ENCODE results near the gene PTGIS.

PTGIS gene

DNA sequence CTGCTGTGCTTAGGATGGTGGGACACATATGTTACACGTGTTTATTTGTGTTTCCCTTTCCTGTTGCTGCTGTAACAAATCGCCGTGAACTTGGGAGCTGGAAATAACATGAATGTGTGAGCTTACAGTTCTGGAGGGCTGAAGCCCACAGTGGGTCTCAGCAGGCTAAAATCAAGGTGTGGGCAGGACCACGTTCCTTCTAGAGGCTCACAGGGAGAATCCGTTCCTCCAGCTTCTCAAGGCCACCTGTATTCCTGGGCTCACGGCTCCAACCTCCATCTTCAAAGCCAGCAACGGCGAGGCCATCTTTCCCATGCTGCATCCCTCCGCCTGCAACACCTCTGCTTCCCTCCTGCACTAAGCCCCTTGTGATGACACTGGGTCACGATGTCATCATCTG is 27.4 kb upstream of the PTGIS start:
- DNase-seq, result no peak

DNA sequence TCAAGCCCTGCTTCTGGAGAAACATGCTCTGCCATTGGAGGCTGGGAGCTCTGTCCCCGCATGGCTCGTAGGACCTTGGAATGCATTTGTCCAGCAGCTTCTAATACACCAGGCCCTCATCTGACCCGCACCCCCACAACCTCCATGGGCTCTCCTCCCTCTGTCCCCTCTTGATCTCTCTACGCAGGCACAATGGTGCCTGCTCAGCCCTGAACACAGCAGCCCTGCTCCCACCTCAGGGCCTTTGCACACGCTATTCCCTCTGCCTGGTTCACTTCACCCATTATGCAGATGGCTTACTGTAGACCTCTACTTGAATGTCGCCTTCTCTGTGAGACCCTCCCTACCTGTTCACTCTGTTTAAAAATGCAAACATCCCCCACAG is 27.0 kb upstream of the PTGIS start:
- DNase-seq, result no peak

DNA sequence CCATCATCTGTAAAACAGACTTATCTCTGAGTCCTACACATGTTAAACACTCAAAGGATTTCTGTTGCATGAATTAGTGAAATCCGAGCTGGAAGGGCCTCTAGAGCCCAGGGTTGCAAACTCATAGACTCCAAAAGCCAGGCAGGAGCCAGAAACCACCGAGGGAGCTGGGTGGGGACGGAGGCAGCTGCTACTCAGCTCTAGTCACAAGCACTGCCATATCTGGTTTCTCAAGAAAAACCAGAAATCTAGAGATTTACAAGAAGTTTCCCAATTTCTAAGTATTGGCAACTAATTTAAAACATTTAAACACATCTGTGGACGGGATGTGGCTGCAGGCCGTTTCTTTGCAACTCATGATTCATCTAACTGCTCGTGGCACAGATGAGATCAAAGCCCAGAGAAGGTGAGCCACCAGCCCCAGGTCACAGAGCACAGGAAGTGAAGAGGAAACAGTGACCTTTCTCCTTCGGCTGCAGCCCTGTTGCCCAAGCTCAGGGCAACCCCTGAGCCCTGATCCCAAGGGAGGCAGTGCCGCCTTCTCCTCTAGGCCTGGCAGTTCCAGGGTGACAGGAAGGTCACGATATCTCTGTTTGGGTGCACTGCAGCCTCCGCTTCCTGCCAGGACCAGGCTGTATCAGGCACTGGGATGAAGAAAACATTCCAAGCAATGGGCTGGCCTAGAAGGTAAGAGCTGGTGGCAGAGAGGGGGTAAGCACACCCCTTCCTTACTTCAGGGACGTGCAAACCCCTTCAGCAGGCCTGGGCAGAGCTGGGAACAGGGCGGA is 26.4 kb upstream of the PTGIS start:
- DNase-seq, result peak; percentile 33

DNA sequence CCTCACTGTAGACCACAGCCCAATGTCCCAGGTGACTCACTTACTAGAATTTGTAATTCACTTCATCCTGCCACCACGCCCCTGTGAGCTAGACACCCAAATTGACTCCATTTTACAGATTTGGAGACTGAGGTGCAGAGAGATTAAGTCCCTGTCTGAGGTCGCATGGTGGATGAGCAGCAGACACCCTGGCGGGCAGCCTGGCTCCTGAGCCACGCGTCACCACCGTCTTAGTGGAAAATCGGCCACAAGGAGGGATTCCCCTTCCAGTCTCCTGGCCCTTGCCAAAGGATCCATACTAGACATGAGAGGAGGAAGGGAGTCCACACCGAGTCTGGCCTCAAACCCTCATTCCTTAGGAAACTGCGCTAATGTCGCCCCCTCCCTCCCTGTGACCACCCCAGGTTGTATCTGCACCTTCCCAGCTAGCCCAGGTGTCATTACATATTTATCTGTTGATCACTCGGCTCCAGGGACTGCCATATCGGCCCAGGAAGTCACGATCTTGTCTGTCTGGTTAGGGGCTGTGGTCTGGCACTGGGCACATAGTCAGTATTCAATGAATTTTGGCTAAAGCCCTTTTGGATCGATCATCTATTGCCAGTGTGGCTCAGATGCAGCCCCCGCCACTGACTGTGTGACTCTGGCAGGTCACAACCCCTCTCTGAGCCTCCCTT is 25.7 kb upstream of the PTGIS start:
- DNase-seq, result no peak

DNA sequence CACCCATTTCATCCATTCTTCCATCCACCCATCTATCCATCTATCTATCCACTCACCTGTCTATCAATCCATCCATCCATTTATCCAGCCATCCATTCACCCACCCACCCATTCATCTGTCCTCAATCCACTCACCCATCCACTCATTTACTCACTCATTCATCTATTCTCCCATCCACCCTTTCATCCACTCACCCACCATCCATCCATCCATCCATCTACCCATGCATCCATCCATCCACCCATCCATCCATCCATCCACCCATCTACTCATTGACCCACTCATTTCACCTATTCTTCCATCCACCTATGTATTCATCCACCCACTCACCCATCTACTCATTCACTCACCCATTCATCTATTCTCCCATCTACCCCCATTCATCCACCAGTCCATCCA is 24.2 kb upstream of the PTGIS start:
- no peak for DNase-seq

DNA sequence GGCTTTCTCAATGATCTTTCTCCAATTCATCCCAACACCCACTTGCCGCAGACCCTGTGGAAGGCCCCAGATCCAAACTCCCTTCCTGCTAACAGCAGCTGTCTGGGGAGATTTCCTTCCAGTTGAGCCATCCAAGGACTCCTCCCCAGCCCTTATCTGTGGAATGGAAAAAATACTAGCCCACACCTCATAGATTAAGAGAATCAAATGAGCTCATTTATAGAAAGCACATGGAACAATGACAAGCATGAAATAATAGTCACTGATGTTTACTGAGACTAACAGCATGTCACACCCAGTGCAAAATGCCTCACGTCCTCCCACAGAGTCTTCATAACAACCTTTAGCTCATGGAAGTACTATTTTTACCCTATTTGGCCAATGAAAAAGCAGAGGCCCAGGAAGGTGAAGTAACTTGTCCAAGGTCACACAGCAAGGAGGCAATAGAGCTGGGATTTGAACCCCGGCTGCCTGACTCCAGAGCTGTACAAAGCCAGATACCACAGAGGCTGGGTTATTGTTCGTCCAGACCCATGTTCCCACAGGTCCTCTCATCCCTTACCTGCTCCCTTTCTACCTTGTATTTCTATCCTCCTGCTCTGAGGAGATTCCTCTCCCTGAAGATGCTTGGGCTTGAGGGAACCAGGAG is 23.4 kb upstream of the PTGIS start:
- DNase-seq, result no peak

DNA sequence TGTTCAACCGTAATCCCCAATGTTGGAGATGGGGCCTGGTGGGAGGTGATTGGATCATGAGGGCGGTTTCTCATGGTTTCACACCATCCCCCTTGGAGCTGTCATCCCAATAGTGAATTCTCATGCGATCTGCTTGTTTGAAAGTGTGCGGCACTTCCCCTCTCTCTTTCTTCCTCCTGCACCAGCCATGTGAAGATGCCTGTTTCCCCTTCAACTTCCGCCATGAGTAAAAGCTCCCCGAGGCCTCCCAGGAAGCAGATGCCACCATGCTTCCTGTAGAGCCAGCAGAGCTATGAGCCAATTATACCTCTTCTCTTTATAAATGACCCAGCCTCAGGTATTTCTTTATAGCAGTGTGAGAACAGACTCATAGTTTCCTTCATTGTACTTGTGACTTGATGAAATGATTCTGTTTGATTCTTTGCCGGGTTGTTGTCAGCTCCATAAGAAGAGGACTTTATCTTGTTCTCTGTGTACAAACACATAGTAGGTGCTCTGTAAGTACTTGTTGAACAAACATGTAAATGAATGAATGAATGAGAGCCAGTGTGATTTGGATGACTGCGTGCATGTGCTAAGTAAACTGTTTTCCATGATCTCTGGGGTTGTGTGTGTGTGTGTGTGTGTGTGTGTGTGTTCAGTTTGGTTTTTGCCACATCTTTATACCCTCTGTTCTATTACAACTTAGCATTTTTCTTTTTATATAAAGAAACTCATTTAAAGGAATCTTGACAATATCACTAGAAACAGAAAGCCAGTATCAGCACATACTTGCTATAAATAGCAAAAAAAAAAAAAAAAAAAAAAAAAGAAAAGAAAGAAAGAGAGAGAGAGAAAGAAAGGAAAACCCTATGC is 22.5 kb upstream of the PTGIS start:
- DNase-seq, result no peak

DNA sequence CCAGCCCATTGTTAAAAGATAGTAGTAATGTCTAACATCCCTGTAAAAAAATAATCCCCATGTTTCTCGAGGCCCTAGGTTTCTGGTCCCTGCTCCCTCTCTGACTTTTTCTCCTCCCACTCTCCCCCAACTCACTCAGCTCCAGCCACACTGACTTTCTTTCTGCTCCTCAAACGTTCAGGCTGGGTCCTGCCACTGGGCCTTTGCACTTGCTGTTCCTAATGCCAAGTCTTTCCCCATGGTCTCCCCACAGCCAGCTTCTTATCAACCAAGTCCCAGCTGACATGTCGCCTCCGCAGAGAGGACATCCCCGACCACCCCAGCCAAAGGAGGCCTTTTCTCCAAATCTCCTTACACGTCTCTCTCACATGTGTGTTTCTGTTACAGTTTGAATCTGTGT is 21.8 kb upstream of the PTGIS start:
- no peak for DNase-seq

DNA sequence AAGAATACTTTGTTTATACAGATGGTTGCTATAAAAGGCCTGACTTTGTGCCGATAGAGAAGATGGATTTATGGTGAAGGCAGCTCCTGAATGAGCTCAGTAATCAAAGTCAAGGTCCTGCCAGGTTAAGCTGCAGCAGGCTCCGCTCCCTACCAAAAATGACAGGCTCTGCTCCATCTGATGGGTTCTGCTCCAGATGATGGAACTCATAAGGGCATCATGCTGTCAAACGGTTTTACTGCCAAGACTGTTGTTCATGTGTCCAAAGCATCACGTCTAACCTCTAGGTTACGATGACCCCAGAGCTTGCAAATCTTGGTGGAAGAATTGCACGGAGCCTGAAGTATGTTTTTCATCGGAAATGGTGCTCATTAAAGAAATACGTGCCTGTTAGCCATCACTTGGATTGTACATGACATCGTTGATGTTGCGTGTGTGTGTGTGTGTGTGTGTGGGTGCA is 19.2 kb upstream of the PTGIS start:
- DNase-seq, result no peak

DNA sequence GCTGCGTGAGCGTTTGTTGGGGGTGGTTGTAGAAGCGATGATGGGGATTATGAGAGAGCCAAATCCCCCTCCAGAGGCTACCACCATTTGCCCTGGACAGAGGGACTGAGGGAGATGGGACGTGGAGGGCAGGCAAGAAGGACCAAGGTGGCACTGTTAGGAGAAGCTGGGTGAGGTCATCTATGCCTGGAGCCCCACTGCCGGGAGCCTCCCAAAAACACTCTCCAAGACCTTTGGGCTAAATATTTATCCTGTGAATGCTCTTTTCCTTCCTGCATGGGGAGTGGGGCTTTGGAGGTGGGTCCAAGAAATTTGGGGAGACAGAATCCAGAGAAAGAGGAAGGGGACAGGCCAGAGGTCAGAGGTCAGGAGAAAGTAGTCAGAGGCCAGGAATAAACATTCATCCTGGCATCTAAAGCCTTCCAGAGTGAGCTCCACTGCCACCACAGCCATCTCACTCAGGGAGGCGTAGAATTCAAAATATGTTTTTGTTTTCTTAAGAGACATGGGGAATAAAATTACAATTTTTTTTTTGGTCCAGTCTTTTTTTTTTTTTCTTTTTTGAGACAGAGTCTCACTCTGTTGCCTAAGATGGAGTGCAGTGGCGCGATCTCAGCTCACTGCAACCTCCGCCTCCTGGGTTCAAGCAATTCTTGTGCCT is 17.8 kb upstream of the PTGIS start:
- no peak for DNase-seq

DNA sequence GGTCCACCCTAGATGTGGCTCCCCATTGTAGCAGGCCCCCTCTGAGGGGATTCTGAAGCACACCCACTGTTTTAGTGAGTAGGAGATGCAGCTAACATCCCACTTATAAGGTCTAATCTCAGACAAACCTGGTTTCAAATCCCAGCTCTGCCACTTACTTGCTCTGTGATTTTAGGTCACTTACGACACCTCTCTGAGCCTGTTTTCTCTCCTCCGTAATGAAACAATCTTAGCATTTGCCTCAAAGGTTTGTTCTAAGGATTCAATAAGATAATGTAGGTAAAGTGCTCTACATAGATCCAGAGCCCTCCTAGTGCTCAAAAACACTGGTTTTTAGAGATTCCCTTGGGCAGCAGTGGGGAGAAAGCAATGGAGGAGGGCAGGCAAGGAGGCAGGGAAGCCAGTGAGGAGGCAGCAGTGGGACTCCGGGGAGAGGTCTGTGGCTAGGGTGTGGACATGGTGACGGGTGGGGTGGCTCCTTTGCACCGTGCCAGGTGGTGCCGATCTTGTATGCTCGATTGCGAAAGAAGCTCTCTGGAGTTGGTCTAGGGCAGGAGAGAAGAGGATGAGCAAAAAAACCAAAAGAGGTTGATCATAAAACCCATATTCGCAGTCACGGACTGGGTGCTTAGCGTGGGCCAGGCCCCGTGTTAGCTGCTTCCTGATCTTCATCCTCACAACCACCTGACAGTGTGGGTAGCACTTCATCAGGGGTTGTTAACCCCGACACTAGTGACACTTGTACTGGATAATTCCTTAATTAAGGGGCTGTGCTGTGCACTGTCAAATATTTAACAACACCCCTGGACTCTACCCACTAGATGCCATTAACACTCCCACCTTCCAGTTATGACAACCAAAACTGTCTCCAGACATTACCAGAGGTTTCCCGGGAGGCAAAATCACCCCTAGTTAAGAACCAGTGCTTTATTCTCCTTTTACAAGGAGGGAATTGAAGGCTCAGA is 16.8 kb upstream of the PTGIS start:
- DNase-seq, result no peak

DNA sequence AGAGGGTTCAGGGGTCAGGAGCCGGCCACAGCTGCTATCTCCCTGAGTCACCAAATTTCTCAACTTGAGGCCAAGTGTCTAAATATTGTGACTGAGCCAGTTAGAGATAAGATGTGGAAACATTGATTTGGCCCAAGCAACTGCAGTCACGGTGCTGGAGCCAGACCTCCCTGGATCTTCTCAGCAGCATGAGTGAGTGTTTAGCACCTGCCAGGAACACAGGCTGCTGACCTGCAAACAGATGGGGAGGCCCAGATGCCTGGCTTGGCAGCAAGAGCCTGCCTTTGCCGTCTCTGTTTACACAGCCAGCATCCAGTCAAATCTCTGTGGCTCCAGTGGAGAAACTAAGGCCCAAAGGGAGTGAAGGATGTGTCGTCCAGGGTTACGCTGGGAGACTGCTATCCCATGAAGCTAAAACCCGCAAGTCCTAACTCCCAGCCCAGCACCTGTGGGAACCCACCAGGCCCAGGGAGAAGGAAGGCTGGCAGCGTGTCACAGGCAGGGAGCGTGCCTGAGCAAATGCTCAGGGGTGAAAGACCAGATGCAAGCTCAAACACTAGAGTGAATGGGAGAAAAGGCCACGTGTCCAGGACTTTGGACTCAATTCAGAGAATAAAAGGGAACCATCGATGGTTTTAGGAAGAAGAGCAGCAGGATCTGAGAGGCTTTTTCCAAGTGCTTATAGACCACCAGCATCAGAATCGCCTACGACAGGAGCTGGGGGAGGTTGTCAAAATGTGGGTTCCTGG is 15.9 kb upstream of the PTGIS start:
- DNase-seq, result no peak

DNA sequence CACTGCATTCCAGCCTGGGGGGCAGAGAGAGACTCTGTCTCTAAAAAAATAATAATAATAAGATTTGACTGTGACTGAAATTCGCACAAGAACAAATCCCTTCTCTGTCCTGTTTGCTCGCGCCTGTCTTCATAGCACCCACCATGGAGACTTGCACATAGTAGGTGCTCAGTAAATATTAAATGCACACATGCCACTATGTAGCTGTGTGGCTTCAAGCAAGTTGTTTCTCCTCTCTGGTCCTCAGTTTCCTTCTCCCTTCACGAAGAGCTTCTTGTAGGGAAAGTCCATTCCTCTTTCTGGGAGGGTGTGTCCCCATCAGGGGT is 15.4 kb upstream of the PTGIS start:
- DNase-seq, result no peak

DNA sequence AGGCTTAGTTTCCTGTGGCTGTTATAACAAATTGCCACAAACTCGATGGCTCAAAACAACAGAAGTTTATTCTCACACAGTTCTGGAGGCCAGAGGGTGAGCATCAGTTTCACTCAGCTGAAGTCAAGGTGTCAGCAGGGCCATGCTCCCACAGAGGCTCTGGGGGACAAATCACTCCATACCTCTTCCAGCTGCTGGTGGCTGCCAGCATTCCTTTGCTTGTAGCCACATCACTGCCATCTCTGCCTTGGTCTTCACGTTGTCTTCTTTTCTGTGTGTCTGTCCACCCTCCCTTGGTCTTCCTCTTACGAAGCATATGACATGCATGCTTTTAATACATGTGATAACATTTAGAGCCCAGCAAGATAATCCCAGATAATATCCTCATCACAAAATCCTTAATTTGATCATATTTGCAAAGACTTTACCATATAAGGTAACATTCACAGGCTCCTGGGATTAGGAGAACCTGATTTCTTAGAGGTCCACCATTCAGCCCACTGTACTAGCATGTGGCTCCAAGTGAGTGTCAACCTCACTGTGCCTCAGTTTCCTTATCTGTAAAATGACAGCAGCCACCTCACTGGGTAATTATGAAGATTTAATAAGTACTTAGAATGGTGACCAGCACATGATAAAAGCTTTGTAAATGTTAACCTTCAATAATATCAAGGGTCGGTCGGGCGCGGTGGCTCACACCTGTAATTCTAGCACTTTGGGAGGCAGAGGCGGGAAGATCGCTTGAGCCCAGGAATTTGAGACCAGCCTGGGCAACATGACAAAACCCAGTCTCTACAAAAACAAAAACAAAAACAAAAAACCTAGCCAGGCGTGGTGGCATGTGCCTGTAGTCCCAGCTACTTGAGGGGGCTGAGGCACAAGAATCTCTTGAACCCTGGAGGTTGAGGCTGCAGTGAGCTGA is 14.7 kb upstream of the PTGIS start:
- DNase-seq, result no peak

DNA sequence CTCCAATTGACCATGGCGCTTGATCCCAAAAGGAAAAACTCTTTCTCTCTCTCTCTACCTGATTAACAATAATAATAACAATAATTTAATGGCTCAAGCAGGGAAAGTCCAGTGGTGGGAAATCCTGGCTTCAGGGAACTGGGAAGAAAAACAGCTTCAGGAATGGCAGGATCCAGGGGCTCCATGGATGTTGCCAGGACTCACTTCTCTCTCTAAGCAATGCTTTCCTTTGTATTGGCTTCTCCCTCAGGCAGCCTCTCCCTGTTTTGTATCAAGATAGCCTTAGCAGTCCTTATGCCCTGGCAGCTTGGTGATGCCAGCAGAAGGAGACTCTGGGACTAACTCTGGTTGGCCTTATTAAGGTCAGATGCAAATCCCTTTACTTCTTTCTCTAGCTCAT is 13.5 kb upstream of the PTGIS start:
- no peak for DNase-seq

DNA sequence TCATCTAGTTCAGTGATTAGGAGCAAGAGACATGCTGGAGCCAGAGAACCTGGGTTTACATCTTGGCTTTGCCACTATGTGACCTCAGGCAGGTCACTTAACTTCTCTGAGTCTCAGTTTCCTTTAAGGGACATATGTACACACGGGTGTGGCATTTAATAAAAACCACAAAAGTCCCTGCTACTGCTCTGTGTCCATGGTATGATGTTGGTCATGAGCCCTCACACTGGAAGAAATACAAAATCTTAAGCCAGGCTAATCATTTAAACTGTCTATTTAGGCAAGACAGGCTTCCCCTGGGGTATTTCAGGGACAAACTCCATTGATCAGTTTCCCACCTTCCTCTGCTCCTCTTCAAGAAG is 12.9 kb upstream of the PTGIS start:
- no peak for DNase-seq

DNA sequence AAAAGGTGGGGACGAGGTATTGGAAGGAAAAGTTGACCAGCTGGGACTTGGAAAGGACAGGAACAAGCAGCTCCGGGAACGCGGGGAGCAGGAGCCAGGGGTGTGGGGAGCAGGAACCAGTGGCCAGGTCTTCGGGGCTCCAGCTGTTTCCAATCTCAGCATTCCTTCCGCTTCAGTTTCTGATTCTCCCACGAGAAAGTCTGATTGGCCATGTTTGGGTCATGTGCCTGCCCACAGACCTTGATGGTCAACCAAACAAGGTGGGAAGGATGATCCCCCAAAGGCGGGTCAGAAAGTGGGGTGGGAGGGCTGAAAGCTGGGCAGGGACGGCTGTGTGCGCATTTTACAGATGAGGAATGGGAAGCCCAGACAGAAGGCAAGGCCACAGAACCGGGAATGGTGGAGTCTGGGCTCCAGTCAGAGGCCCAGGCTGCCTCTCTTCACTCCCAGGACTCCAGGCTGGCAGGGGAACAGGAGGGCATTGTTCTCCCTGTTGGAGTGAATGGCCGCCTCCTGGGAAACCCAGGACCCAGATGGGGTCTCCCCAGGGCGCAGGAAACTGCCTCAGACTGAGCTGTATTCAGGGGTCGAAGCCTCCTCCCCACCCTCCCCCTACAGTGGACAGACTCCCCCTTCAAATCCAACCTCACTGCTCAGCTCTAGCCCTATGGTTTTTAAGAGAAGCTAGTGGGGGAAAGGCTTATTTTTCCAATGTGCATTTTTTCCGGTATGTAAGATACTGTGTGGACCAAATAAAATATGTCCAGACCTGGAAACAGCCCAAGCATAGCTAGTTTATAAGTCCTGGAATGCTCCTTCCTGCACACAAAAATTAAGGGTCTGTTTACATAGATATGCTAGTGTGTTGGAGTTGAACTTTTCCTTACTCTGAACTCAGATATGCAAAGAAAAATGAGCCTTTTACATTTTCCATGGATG is 12.2 kb upstream of the PTGIS start:
- DNase-seq, result no peak

DNA sequence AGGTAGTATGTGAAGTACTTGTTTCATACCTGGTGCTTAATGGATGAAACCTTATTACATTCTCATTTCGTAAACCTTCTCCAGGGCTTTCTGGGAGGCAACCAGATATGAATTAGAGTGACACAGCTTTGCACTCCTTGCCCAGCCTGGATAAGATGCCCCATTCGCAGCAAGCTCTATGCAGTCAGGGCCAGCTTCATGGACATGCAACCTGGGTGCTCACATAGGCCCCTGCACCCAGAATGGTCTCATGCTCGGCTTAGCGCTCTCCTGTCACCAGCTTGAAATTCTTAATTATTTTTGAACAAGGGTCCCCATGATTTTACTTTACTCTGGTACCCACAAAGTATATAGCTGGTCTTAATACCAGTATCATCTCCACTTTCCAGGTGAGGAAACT is 11.3 kb upstream of the PTGIS start:
- no peak for DNase-seq

DNA sequence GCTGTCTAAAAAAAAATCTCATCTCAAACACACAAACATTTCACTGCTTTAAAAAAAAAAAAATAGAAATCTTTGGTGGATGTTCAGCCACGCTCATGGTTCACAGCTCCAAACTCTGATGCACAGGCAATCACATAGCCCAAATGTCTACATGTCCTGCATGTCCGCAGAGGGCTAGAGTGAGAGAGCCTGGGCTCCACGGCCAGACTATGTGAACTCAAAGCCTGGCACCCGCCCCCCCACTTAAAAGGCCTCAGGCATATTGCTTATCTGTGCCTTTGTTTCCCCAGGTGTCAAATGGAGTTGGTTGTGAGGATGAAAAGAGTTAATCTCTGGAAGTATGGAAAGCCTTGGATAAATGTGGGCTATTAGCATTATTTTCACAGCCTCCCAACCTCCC is 10.5 kb upstream of the PTGIS start:
- DNase-seq, result no peak

Data from activated CD8-positive, alpha-beta memory T cell treated with anti-CD3 and anti-CD28 coated beads, Interleukin-2, amount 50 U/mL, for 4 hours (primary cell).